ENCODE data around the gene EBF4. TPM values are rescaled to one million over a fixed set of nuclear protein-coding genes. Genes with fewer than 3 reads are reported as not detected.
A peak's percentile ranks its signal among the peaks of the same experiment; 100 is the strongest.
"Not testable (repeated sequence)": the region's sequence is repeated elsewhere in the genome, so short reads cannot be mapped to it uniquely, and the experiment has no call there.

Gene EBF4
- total RNA-seq, 1 donor from 2014 or later = 11.0 TPM

DNA sequence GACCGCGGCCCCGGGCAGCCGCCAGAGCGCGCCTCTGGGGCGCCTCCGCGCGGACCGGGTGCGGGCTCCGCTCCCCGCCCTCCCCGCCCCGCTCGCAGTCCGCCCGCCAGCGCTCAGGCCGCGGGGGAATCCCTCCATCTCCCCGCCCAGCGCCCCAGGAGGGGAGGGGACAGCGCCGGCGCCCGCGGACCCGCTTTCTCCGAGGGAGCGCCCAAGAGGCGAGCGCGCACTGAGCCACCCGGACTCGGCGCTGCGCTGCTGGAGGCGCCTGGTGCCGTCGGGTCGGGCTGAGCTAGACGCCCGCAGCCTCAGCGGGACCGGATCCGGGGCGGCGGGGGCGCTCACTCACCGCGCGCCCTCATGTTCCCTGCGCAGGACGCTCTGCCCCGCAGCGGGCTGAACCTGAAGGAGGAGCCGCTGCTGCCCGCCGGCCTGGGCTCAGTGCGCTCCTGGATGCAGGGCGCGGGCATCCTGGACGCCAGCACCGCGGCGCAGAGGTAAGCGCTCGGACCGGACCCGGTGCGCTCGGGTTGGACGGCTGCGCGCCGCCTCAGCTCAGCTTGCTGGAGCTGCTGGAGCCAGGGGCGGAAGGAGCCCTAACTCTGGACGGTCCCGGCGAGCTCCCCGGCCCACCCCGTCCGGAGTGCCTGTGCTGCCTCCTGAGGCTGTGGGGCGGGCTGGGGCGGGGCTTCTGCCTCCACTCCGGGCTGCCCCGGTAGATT is 867 bp downstream of the EBF4 start:
- Mint-ChIP-seq H3K36me3 (ENCODE audit: unreplicated experiment) (peaks cover 15% of the 10 kb centered on the region), H3K27me3 (ENCODE audit: unreplicated experiment) (peaks cover 48% of the 10 kb centered on the region), H3K4me1 (ENCODE audit: low read depth, unreplicated experiment) (peaks cover 15% of the 10 kb centered on the region), H3K9me3 (ENCODE audit: unreplicated experiment) (peaks cover 15% of the 10 kb centered on the region), H3K4me3 (ENCODE audit: unreplicated experiment) (no peak overlapping the region), H3K27ac (ENCODE audit: unreplicated experiment) (no peak overlapping the region)
- DNase-seq = peak; percentile 62
- TF ChIP-seq, protein P1, sequence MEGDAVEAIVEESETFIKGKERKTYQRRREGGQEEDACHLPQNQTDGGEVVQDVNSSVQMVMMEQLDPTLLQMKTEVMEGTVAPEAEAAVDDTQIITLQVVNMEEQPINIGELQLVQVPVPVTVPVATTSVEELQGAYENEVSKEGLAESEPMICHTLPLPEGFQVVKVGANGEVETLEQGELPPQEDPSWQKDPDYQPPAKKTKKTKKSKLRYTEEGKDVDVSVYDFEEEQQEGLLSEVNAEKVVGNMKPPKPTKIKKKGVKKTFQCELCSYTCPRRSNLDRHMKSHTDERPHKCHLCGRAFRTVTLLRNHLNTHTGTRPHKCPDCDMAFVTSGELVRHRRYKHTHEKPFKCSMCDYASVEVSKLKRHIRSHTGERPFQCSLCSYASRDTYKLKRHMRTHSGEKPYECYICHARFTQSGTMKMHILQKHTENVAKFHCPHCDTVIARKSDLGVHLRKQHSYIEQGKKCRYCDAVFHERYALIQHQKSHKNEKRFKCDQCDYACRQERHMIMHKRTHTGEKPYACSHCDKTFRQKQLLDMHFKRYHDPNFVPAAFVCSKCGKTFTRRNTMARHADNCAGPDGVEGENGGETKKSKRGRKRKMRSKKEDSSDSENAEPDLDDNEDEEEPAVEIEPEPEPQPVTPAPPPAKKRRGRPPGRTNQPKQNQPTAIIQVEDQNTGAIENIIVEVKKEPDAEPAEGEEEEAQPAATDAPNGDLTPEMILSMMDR (IDR thresholded peaks at IDR 0.05; ENCODE audit: partially characterized antibody, unreplicated experiment) = no peak

DNA sequence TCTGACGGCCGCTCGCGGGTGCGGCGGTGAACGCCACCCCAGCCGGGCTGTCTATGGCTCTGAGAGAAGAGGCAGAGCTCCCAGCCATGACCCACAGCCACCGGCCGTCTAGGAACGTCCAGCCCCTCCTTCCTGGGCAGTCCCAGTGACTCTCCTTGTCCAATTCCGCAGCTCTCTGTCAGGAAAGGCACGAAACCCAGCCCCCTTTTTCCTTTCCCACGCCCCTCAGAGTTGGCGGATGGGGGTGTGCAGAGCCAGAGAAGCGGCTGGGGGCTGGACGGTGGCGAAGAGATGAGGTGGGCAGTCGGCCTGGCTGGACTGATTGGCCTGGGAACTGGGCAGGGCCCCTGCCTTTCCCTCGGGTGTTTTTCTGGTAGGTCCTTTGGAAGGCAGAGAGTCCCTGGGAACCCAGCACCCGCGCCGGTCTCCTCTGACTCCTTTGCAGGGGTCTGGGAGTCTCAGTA is 1.5 kb downstream of the EBF4 start:
- DNase-seq = no peak
- Mint-ChIP-seq H3K9me3 (ENCODE audit: unreplicated experiment) (peaks cover 15% of the 10 kb centered on the region), H3K27me3 (ENCODE audit: unreplicated experiment) (peaks cover 46% of the 10 kb centered on the region), H3K4me3 (ENCODE audit: unreplicated experiment) (no peak overlapping the region), H3K36me3 (ENCODE audit: unreplicated experiment) (peaks cover 15% of the 10 kb centered on the region), H3K4me1 (ENCODE audit: low read depth, unreplicated experiment) (peaks cover 19% of the 10 kb centered on the region), H3K27ac (ENCODE audit: unreplicated experiment) (no peak overlapping the region)
- TF ChIP-seq, protein P1 (IDR thresholded peaks at IDR 0.05; ENCODE audit: partially characterized antibody, unreplicated experiment) = no peak

DNA sequence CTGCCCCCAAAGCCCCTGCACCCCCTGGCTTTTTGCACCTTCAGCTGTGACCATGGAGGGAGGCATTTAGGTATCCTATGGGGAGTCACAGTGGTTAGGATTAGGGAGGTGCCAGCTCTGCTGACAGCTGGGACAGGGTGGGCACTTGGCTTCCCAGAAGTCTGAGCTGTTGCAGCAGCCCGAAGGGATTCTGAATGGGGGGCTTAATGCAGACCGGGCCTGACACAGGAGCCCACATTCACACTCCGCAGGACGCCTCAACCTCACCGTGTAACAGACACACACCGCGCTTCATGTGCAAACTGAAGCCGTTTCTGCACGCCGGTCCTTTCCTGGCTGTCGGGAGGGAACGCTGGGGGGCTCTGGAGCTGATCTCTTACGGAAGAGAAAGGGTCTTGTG is 1.9 kb downstream of the EBF4 start:
- Mint-ChIP-seq H3K9me3 (ENCODE audit: unreplicated experiment) (peaks cover 15% of the 10 kb centered on the region), H3K36me3 (ENCODE audit: unreplicated experiment) (peaks cover 15% of the 10 kb centered on the region), H3K4me1 (ENCODE audit: low read depth, unreplicated experiment) (peaks cover 19% of the 10 kb centered on the region), H3K27ac (ENCODE audit: unreplicated experiment) (no peak overlapping the region), H3K4me3 (ENCODE audit: unreplicated experiment) (peak overlapping the region; percentile 21), H3K27me3 (ENCODE audit: unreplicated experiment) (peaks cover 41% of the 10 kb centered on the region)
- TF ChIP-seq, protein P1 (IDR thresholded peaks at IDR 0.05; ENCODE audit: partially characterized antibody, unreplicated experiment) = no peak
- no peak for DNase-seq

DNA sequence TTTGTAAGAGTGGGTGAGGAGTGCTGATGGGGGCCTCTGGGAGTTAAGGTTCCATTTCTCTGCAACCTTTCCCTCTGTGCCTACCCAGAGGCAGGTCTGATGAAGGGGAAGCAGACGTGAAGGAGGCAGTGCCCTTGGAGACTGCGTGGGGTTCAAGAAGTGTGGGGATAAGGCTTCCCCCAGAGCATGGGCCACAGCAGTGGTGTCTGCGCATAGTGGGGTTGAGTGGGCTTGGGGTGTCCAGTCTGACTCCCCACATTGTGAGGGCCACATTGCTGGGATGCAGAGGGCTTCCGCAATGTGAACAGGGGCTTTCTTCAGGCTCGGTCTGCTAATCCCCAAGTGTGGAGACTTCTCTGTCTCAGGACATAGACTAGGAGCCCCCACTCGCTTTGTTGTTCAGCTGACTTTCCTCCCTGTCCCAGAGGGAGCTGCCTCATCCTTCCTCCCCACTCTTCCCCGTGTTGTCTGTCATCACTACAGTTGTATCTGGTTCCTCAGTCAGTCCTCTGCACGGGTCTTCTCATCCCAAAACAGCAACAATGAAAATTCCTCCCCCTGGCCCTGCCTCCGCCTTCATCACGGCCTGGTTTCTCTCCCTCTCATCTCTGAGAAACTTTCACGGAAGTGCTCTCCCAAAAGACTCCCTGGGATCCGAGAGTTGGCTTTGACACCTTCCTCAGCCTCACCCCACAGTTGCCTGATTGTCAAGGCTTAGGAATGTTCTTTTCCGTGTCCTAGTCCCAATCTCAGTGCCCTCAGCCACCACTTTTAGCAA is 2.8 kb downstream of the EBF4 start:
- Mint-ChIP-seq H3K27ac (ENCODE audit: unreplicated experiment) (no peak overlapping the region), H3K9me3 (ENCODE audit: unreplicated experiment) (peaks cover 15% of the 10 kb centered on the region), H3K36me3 (ENCODE audit: unreplicated experiment) (peaks cover 15% of the 10 kb centered on the region), H3K27me3 (ENCODE audit: unreplicated experiment) (peaks cover 36% of the 10 kb centered on the region), H3K4me1 (ENCODE audit: low read depth, unreplicated experiment) (peaks cover 19% of the 10 kb centered on the region), H3K4me3 (ENCODE audit: unreplicated experiment) (peak overlapping the region; percentile 69)
- TF ChIP-seq, protein P1 (IDR thresholded peaks at IDR 0.05; ENCODE audit: partially characterized antibody, unreplicated experiment) = no peak
- no peak for DNase-seq

DNA sequence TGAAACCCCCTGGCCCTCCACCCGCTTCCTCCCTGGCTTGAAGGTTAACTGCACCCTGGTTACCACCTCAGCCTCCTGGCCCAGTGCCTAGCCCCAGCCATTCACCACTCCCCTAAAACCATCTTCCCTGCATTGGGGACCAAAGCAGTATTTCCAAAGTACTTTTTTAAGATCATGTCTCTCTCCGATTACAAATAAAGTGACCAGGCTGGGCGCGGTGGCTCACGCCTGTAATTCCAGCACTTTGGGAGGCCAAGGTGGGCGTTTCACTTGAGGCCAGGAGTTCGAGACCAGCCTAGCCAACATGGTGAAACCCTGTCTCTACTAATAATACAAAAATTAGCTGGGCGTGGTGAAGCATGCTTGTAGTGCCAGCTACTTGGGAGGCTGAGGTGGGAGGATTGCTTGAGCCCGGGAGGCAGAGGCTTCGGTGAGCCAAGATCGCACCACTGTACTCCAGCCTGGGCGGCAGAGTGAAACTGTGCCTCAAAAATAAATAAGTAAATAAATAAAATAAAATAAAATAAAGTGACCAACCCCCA is 3.5 kb downstream of the EBF4 start:
- peaks cover 14% of the 10 kb centered on the region for H3K36me3 Mint-ChIP-seq (ENCODE audit: unreplicated experiment)
- DNase-seq; H3K27ac Mint-ChIP-seq (ENCODE audit: unreplicated experiment); H3K4me3 Mint-ChIP-seq (ENCODE audit: unreplicated experiment): not testable (repeated sequence)
- H3K27me3 Mint-ChIP-seq (ENCODE audit: unreplicated experiment) = peaks cover 35% of the 10 kb centered on the region
- peaks cover 12% of the 10 kb centered on the region for H3K9me3 Mint-ChIP-seq (ENCODE audit: unreplicated experiment)
- peaks cover 19% of the 10 kb centered on the region for H3K4me1 Mint-ChIP-seq (ENCODE audit: low read depth, unreplicated experiment)
